ENCODE measurements around the gene ERFL. TPM values are rescaled to one million over a fixed set of nuclear protein-coding genes. Genes with fewer than 3 reads are reported as not detected.

ERFL gene
- total and polyA plus RNA-seq, 2 of the 4 experiments (the other 2 are of a cell fraction): not detected

DNA sequence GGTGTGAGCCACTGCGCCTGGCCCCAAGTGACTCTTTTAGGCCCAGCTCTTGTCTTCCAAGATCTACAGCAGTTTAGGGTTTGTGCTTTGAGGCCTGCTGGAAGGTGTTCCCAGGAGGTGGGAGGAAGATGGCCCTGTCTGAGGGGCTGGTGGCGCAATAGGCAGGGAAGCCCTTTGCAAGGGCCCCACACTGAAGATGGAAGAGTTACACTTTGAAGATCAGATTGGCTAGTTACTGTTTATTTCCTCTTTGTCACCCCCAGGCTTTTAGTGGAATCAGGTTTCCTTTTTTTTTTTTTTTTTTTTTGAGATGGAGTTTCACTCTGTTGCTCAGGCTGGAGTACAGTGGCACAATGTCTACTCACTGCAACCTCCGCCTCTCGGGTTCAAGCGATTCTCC lies 32.7 kb upstream of the ERFL start:
- peaks cover 7% of the 10 kb centered on the region; the same call in 1 of the 2 replicates for H3K9me1 ChIP-seq (ENCODE audit: insufficient read depth, low read length)
- in situ Hi-C loops (cut with MboI; ENCODE audit: low sequenced_read_pairs) (no loop called here), dilution Hi-C loops (cut with HindIII; ENCODE audit: low sequenced_read_pairs, unreplicated experiment) (no loop called here), intact Hi-C loops (cut with micrococcal nuclease) (no loop called here)
- peaks cover 7 to 26% of the 10 kb centered on the region in 2 experiments for H3K79me1 ChIP-seq (ENCODE audit: low read depth in 1 of 2, low read length in 2 of 2)
- peaks cover 4% of the 10 kb centered on the region for H3K27me3 ChIP-seq (ENCODE audit: control insufficient read depth, insufficient read depth, low read length)
- ChIA-PET CTCF (no interaction called here), POLR2A (ENCODE audit: unreplicated experiment) (no interaction called here)
- no peaks in the 10 kb centered on the region for H3K9me3 ChIP-seq (ENCODE audit: control insufficient read depth, insufficient read depth, low read length)
- no peak overlapping the region for H4K91ac ChIP-seq (ENCODE audit: insufficient read depth, low read depth, low read length)
- H3K4me1 ChIP-seq (ENCODE audit: control insufficient read depth, insufficient read depth, low read length): peaks cover 6% of the 10 kb centered on the region
- H3K14ac ChIP-seq (replicated peaks; ENCODE audit: low read depth, low read length): no peak overlapping the region
- no peak overlapping the region for H4K8ac ChIP-seq (ENCODE audit: low read depth in 2 of 2, low read length in 2 of 2)
- DNase-seq (no peak), ATAC-seq (ENCODE audit: low read depth) (no peak)
- no peak overlapping the region for H2BK120ac ChIP-seq (ENCODE audit: low read depth, low read length)
- BruUV-seq (replicated peaks): no TSS peak
- H3K4me3 ChIP-seq (ENCODE audit: insufficient read depth, low read depth, low read length): no peak overlapping the region
- no peak overlapping the region for H3K4ac ChIP-seq (ENCODE audit: low read depth, low read length)
- H2AK5ac ChIP-seq (ENCODE audit: low read depth, low read length): no peak overlapping the region
- H3K9ac ChIP-seq (ENCODE audit: low read depth, low read length): no peak overlapping the region
- TF ChIP-seq MAZ (IDR thresholded peaks at IDR 0.05; ENCODE audit: borderline replicate concordance, low read depth, low read length) (no peak), RAD21 (IDR thresholded peaks at IDR 0.05; ENCODE audit: low read length) (no peak), CEBPB (IDR thresholded peaks at IDR 0.05; ENCODE audit: low read depth, low read length) (peak; percentile 32; the same call in 1 of the 2 replicates), RFX5 (IDR thresholded peaks at IDR 0.05; ENCODE audit: low read depth, low read length) (no peak)
- peaks cover 6% of the 10 kb centered on the region; the same call in 1 of the 2 replicates for H3K36me3 ChIP-seq (ENCODE audit: control insufficient read depth, insufficient read depth, low read length)
- H4K20me1 ChIP-seq (ENCODE audit: insufficient read depth, low read length): peaks cover 21% of the 10 kb centered on the region
- H3K4me2 ChIP-seq (ENCODE audit: low read depth, low read length): no peak overlapping the region
- no peak overlapping the region for H3K23ac ChIP-seq (ENCODE audit: low read depth, low read length)
- H2AFZ ChIP-seq (replicated peaks; ENCODE audit: low read length, poor library complexity): no peak overlapping the region
- H2AK9ac ChIP-seq (replicated peaks; ENCODE audit: low read depth, low read length, poor library complexity): no peak overlapping the region
- H2BK5ac ChIP-seq (ENCODE audit: low read depth, low read length, poor library complexity, severe bottlenecking): no peak overlapping the region
- no peak overlapping the region for H2BK20ac ChIP-seq (ENCODE audit: low read depth, low read length)
- no peak overlapping the region for H3K18ac ChIP-seq (ENCODE audit: low read depth, low read length)
- H4K5ac ChIP-seq (ENCODE audit: low read depth, low read length): no peak overlapping the region
- no peak overlapping the region for H3K56ac ChIP-seq (ENCODE audit: extremely low read depth, insufficient read depth, low read length)
- no peak overlapping the region for H2BK15ac ChIP-seq (ENCODE audit: low read depth, low read length)
- H3K27ac ChIP-seq (ENCODE audit: insufficient read depth, low read length): no peak overlapping the region
- 83% methylated on average over 1 of the region's 5 CpGs; no CpG with 5 or more reads in 1 of the 2 experiments for WGBS, 2 experiments (ENCODE audit: extremely low coverage in 2 of 2, insufficient read length in 1 of 2)

Data from IMR-90 (cell line).